ENCODE measurements around the gene MXRA5. TPM values are rescaled to one million over a fixed set of nuclear protein-coding genes. Genes with fewer than 3 reads are reported as not detected.

The MXRA5 gene
- total and polyA plus RNA-seq, 9 of the 15 experiments (the other 6 are each of a cell fraction or from before 2014, with no cell fraction given) = 0.02 TPM; not detected in 8

DNA sequence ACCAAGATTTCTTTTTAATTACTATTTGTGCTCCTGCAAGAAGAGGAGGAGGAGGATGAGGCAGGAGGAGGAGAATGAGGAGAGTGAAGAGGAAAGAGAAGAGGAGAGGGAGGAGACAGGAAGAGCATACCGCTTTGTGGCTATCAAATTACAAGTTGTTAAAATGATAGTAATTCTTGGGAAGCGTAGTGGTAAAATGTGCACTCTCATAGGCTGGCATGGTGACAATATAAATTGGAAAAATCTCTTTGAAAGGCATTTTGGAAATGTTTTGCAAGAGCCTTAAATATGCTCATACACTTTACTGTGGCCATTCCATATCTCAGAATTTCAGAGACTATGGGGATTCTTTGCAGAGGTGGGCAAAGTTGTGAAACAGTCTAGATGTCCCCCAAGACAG lies 53.2 kb downstream of the MXRA5 start (continued):
- TF ChIP-seq, protein P1, sequence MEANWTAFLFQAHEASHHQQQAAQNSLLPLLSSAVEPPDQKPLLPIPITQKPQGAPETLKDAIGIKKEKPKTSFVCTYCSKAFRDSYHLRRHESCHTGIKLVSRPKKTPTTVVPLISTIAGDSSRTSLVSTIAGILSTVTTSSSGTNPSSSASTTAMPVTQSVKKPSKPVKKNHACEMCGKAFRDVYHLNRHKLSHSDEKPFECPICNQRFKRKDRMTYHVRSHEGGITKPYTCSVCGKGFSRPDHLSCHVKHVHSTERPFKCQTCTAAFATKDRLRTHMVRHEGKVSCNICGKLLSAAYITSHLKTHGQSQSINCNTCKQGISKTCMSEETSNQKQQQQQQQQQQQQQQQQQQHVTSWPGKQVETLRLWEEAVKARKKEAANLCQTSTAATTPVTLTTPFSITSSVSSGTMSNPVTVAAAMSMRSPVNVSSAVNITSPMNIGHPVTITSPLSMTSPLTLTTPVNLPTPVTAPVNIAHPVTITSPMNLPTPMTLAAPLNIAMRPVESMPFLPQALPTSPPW (CRISPR knock-in tag; IDR thresholded peaks at IDR 0.05) = no peak
- TF ChIP-seq ZNF436 (CRISPR knock-in tag; IDR thresholded peaks at IDR 0.05) = no peak

DNA sequence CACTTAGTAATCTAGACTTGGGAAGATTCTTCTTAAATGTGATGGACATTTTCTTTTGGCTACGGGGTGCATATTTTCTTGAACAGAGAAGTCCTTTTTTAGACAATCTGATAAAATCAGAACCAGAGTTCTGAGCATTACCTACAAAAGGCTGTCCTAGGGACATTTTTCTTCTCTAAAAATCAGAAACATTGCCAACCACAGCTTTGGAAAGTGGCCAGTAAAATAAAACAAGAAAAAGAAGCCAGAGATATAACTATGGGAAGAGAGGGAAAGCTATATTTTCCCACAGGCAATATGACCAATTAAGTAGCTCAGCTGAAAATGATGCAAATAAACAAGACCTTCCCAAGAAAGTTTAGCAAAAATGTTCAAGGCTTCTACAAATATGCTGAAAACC lies 55.9 kb downstream of the MXRA5 start:
- no peak overlapping the region for H2AFZ ChIP-seq (ENCODE audit: low read depth, low read length)
- no peaks in the 10 kb centered on the region for H3K27me3 ChIP-seq (ENCODE audit: control insufficient read depth in 2 of 2, insufficient read depth in 2 of 2, low read length in 2 of 2)
- intact Hi-C loops (cut with micrococcal nuclease) = no loop called here
- 0% methylated on average over 1 of the region's 1 CpG for WGBS (ENCODE audit: insufficient coverage, low coverage, missing lambda C conversion rate)
- no peaks in the 10 kb centered on the region for H3K9me1 ChIP-seq (ENCODE audit: control insufficient read depth, insufficient read depth, low read length)
- H3K9ac ChIP-seq (ENCODE audit: insufficient read depth in 1 of 2, low read depth in 2 of 2, low read length in 2 of 2) = no peak overlapping the region
- H3K79me2 ChIP-seq (ENCODE audit: control insufficient read depth, insufficient read depth, low read length) = no peaks in the 10 kb centered on the region
- no peaks in the 10 kb centered on the region for H3K9me3 ChIP-seq (replicated peaks; ENCODE audit: control insufficient read depth, insufficient read depth, low read depth, low read length)
- H3K4me3 ChIP-seq = no peak overlapping the region
- ATAC-seq (no peak), DNase-seq (ENCODE audit: extremely low read depth in 1 of 4, low spot score in 3 of 4) (no peak), FAIRE-seq (no peak)
- in situ Hi-C loops (cut with MboI) = no loop called here
- ChIA-PET CTCF (ENCODE audit: low intra/inter-chr PET ratio) (no interaction called here), POLR2A (no interaction called here)
- no TSS peak for BruUV-seq (replicated peaks)
- no peak for TF ChIP-seq PTRF (tag; IDR thresholded peaks at IDR 0.05)
- TF ChIP-seq ERF (CRISPR knock-in tag; IDR thresholded peaks at IDR 0.05) = no peak
- no peak for TF ChIP-seq NBN (IDR thresholded peaks at IDR 0.05; ENCODE audit: low read depth)
- TF ChIP-seq BACH1 (tag; IDR thresholded peaks at IDR 0.05) = no peak
- TF ChIP-seq ZNF146 (CRISPR knock-in tag; IDR thresholded peaks at IDR 0.05; ENCODE audit: unreplicated experiment) = no peak
- H3K36me3 ChIP-seq (ENCODE audit: control insufficient read depth, insufficient read depth, low read length) = no peaks in the 10 kb centered on the region
- H3K4me2 ChIP-seq (ENCODE audit: insufficient read depth, low read length) = no peak overlapping the region
- no peaks in the 10 kb centered on the region for H4K20me1 ChIP-seq (replicated peaks; ENCODE audit: control insufficient read depth, insufficient read depth, low read length)
- H3K4me1 ChIP-seq (replicated peaks in 1 of 2; ENCODE audit: control insufficient read depth in 2 of 2, insufficient read depth in 2 of 2, low read length in 2 of 2) = no peaks in the 10 kb centered on the region
- no peak overlapping the region for H3K27ac ChIP-seq (ENCODE audit: extremely low read depth, low read depth, low read length)
